ENCODE results near the gene FCMR.
"Not testable (repeated sequence)": the region's sequence is repeated elsewhere in the genome, so short reads cannot be mapped to it uniquely, and the experiment has no call there.

Gene FCMR

DNA sequence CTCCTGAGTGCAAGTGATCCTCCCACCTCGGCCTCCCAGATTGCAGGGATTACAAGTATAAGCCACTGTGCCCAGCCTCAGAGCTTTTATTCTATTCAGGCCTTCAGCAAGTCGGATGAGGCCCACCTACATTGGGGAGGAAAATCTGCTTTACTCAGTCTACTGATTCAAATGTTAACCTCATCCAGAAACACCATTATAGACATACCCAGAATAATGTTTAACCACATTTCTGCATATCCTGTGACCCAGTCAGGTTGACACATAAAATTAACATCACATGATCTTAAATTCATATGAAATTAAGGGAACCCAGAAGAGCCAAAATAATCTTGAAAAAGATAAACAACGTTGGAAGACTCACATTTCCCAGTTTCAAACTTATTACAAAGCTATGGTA lies 41.4 kb downstream of the FCMR start:
- DNase-seq (ENCODE audit: low read depth in 3 of 3, low spot score in 1 of 3), result no peak

DNA sequence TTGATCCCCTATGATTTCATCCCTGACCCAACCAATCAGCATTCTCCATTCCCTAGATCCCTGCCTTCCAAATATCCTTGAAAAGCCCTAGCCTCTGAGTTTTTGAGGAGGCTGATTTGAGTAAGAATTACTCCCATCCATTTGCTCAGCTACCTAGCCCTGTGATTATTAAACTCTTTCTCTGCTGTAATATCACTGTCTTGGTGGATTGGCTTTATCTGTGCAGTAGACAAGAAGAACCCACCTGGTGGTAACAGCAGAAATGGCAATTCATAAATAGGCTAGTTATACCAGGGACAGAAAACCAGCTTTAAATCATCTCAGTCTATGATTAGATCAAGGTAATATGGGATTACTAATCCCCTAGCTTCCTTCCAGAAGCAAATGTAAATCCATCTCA lies 43.3 kb downstream of the FCMR start:
- DNase-seq (ENCODE audit: low read depth in 3 of 3, low spot score in 1 of 3), result no peak

DNA sequence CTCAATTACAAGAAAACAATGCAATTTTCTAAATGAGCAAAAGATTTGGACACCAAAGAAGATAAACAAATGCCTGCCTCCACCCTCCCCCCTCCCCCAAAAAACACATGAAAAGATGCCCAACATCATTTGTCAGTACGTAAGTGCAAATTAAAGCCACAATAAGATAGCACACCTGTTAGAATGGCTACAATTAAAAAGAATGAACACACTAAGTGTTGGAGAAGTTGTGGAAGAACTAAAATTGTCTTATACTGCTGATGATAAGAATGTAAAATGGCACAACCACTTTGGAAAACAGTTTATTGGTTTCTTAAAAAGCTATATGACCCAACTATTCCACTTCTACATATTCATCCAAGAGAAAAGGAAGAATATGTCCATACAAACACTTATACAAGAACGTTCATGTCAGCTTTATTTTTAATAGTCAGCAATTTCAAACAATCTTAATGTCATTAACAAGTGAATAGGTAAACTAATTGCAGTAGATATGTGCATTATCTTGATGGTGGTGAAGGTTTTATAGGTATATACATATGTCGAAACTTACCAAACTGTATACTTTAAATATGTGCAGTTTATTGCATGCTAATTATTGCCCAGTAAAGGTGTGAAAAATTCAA lies 45.9 kb downstream of the FCMR start:
- no peak for DNase-seq (ENCODE audit: low read depth in 3 of 3, low spot score in 1 of 3)

- no peak for DNase-seq (ENCODE audit: low read depth in 3 of 3, low spot score in 1 of 3)
Measured at GRCh38 chr1:206873603-206874188, 48.0 kb downstream of the FCMR start.

DNA sequence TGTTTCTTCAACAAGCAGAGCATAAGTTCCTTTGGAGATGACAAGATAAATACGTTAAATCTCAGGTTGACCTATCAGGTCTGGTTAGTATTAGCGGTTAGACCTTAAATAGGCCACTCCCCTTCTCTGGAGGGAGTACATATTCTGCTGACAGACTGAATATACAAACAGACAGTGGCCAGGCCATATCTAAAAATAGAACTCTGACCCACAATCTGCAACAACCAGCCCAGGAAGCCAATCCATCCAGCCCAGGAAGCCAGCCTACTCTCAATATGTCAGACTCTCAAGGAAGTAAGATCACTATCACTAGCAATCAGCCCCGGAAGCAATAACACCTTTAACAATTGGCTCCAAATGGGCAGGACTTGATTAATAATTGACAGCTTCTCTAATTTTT lies 49.6 kb downstream of the FCMR start:
- DNase-seq (ENCODE audit: low read depth in 3 of 3, low spot score in 1 of 3), result no peak

DNA sequence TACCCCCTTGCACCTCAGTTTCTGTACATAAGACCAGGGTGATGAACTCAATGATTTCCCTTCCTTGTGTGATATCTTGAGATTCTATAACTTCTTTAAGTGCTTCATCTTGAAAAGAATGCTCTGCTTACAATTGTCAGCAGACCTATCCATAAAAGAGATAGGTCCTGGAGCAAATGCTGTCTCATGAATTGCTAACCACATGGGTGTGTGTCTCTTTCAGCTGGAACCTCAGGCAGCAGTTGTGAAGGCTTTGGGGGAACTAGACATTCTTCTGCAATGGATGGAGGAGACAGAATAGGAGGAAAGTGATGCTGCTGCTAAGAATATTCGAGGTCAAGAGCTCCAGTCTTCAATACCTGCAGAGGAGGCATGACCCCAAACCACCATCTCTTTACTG lies 53.5 kb downstream of the FCMR start:
- no peak for DNase-seq (ENCODE audit: low read depth in 3 of 3, low spot score in 1 of 3)

- no peak for DNase-seq (ENCODE audit: low read depth in 3 of 3, low spot score in 1 of 3)
Measured at GRCh38 chr1:206867716-206868115, 54.0 kb downstream of the FCMR start.

- no peak for DNase-seq (ENCODE audit: low read depth in 3 of 3, low spot score in 1 of 3)
Measured at GRCh38 chr1:206867239-206867638, 54.5 kb downstream of the FCMR start.

GRCh38 chr1:206866062-206866461 lies 55.7 kb downstream of the FCMR start:
- DNase-seq (ENCODE audit: low read depth in 3 of 3, low spot score in 1 of 3), result no peak

GRCh38 chr1:206864939-206865671 lies 56.6 kb downstream of the FCMR start, which contains the start of gene IL20:
Gene IL20, plus strand, starts transcription at chr1:206865623. Its CDS starts 230 bp downstream, at chr1:206865853.
- DNase-seq (ENCODE audit: low read depth in 3 of 3, low spot score in 1 of 3), result peak; percentile 65 to 83 (median 73)

DNA sequence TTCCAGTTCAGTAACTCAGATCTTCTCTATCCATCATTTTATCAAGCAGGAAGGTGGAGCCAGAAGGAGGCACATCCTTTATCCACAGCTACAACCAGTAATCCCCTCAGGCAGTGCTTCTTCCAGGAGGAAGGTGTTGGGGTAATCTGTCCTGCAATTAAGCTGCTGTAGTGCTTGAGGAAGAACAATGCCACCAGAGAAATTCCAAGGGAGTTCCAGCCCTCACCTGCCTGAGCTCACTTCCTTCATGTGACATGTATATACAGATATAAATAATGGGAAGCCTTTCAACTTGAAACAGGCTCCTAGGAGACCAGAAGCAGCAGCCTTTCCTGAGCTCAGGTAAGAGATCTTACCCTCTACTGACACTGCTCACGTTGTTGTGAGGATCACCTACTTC lies 58.5 kb downstream of the FCMR start:
- no peak for DNase-seq (ENCODE audit: low read depth in 3 of 3, low spot score in 1 of 3)

- no peak for DNase-seq (ENCODE audit: low read depth in 3 of 3, low spot score in 1 of 3)
Measured at GRCh38 chr1:206860165-206860564, 61.6 kb downstream of the FCMR start.

DNA sequence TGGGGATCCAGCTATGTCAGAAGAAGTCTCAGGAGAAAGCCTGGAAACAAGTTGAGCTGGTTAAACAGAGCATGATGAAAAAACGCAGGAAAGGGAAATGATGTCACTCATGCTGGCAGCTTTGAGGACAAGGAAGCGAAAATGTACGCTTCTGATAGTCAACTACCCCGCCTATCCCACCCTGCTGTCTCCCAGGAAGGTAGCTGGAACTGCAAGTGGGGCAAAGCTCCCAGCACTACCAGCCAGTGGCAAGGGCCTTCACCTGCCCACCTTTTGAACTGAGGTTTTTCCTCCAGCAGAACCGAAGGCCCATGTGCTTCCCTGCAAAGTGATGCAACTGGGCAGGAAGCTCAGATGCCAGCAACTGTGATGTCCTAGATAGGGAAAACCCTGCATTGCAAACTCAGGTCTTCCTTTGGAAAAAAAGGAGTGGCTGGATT lies 62.6 kb downstream of the FCMR start:
- no peak for DNase-seq (ENCODE audit: low read depth in 3 of 3, low spot score in 1 of 3)

GRCh38 chr1:206856674-206857464 lies 64.9 kb downstream of the FCMR start:
- DNase-seq (ENCODE audit: low read depth in 3 of 3, low spot score in 1 of 3), result no peak

- DNase-seq (ENCODE audit: low read depth in 3 of 3, low spot score in 1 of 3), result no peak
Measured at GRCh38 chr1:206855859-206856258, 65.9 kb downstream of the FCMR start.

- no peak for DNase-seq (ENCODE audit: low read depth in 3 of 3, low spot score in 1 of 3)
Measured at GRCh38 chr1:206854401-206855129, 67.2 kb downstream of the FCMR start.

GRCh38 chr1:206853696-206854095 lies 68.0 kb downstream of the FCMR start:
- DNase-seq (ENCODE audit: low read depth in 3 of 3, low spot score in 1 of 3), result not testable (repeated sequence)
